C4-2B (cell line): ENCODE measurements around the gene CTIF.

ENCODE experiments used
- H3K27ac ChIP-seq: fragments of 450-650 bp; 2 replicates; pipeline ENCODE4 v1.5.1; 2017
- ZFX ChIP-seq: fragments of 450-650 bp; IDR thresholded peaks from 2 replicates; pipeline ENCODE4 v1.6.1; 2017
- TF ChIP-seq, protein P1 (sequence below): fragments of 450-650 bp; conservative IDR thresholded peaks from 2 replicates; pipeline ENCODE4 v1.5.1; 2017; ENCODE audit warnings: mild to moderate bottlenecking

The CTIF gene

DNA sequence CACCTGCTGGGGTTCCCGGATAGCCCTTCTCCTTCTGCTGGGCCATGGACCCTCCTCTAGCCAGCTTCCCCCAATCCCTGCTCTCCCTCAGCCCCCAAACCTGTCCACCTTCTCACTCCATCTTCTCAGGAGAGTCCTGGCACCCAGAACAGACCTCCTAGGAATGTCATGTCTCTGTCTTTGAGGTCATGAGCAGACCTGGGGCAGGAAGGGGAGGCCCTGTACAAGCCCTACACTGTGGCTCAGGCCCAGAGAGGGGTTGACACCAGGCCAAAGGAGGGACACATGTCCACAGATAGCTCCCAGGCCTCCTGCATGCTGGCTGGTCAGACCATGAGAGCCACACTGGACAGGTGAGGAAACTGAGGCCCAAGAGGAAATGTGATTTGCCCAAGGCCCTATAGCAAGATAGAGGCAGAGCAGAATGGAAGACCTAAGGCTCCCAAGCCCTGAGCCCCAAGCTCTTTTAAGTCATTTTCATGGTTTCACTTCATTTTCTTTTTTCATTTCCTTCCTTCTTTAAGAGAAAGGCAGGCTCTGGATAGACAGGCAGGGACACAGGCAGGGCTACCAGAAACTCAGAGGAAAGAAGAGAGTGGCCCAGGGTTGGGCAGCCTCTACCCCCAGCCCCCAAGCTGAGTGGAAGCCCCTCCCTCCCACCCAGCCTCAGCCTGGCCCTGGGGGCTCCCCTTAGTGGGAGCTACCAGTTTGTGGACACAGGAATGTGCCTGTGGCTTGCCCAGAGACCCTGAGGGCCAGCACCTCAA, 252.2 kb downstream of the CTIF start:
- TF ChIP-seq ZFX = no peak
- TF ChIP-seq, protein P1, sequence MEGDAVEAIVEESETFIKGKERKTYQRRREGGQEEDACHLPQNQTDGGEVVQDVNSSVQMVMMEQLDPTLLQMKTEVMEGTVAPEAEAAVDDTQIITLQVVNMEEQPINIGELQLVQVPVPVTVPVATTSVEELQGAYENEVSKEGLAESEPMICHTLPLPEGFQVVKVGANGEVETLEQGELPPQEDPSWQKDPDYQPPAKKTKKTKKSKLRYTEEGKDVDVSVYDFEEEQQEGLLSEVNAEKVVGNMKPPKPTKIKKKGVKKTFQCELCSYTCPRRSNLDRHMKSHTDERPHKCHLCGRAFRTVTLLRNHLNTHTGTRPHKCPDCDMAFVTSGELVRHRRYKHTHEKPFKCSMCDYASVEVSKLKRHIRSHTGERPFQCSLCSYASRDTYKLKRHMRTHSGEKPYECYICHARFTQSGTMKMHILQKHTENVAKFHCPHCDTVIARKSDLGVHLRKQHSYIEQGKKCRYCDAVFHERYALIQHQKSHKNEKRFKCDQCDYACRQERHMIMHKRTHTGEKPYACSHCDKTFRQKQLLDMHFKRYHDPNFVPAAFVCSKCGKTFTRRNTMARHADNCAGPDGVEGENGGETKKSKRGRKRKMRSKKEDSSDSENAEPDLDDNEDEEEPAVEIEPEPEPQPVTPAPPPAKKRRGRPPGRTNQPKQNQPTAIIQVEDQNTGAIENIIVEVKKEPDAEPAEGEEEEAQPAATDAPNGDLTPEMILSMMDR = no peak
- H3K27ac ChIP-seq = no peak overlapping the region

- TF ChIP-seq, protein P1 = no peak
- no peak for TF ChIP-seq ZFX
- H3K27ac ChIP-seq = no peak overlapping the region
These were observed 252.8 kb downstream of the CTIF start for GRCh38 chr18:48791636-48792105.

DNA sequence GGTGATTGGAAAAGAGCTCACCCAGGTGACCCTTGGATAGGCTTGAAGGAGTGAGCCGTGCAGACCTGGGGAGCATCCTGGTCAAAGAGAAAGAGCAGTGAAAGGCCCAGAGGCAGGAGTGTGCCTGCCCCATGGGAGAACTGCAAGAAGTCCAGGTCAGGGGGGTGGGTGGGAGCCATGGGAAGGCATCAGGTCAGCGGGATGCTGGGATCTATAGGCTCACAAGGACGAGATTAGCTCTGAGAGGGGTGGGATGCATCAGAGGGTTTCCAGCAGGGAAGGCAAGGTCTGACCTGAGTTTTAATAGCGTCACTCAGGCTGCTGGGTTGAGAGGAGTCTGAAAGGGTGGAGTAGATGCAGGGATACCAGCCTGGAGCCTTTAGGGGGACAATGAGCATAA, 253.3 kb downstream of the CTIF start:
- no peak overlapping the region for H3K27ac ChIP-seq
- TF ChIP-seq, protein P1 = no peak
- TF ChIP-seq ZFX = no peak

DNA sequence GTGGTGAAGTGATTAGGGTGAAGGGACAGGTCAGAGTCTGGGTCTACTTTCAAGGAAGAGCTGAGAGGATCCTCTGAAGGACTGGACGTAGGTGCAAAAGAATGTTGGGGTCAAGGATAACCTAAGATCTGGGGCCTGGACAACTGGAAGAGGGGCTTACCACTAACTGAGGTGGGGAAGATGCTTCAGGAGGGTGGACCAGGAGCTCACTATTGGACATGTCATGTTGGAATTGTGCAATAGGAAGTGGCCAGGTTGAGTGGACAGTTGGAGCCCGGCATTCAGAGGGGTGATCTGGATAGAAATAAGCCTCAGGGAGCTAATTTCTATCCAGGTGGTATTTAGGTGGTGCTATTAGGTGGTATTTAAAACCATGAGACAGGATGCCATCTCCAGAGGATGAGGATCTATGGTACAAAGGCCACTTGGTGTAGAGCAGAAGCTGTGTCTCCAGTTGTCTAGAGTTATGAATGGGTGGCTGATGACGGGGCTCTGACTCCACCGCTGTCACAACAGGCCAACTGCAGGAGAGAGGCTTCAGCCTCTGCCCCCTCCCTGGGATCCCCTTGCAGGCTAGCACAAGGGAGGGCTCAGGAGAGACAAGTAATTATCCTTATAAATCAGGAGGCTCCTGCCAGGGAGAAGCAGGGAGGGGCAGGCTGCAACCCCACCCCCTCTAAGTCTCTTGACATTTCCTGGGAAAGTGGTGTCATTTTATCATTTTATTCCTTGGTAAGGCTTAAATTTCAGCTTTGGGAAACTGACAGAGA, 254.0 kb downstream of the CTIF start:
- H3K27ac ChIP-seq = no peak overlapping the region
- TF ChIP-seq, protein P1 = no peak
- TF ChIP-seq ZFX = no peak

- TF ChIP-seq ZFX = no peak
- TF ChIP-seq, protein P1 = no peak
- H3K27ac ChIP-seq = no peak overlapping the region
These were observed 255.6 kb downstream of the CTIF start for GRCh38 chr18:48794251-48794970.

- no peak overlapping the region for H3K27ac ChIP-seq
- no peak for TF ChIP-seq ZFX
- TF ChIP-seq, protein P1 = no peak
These were observed 256.9 kb downstream of the CTIF start for GRCh38 chr18:48795696-48796095.
